GM19372 (cell line): ENCODE data around the gene CD160.
"Not testable (repeated sequence)": the region's sequence is repeated elsewhere in the genome, so short reads cannot be mapped to it uniquely, and the experiment has no call there.

Experiments
- ATAC-seq: cut with Tn5 transposase; IDR thresholded peaks from one replicate; pipeline ENCODE4 v1.9.1; 2021; ENCODE audit warnings: mild to moderate bottlenecking, low read depth, moderate library complexity; ENCODE audit not compliant: unreplicated experiment

Gene CD160, protein sequence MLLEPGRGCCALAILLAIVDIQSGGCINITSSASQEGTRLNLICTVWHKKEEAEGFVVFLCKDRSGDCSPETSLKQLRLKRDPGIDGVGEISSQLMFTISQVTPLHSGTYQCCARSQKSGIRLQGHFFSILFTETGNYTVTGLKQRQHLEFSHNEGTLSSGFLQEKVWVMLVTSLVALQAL

DNA sequence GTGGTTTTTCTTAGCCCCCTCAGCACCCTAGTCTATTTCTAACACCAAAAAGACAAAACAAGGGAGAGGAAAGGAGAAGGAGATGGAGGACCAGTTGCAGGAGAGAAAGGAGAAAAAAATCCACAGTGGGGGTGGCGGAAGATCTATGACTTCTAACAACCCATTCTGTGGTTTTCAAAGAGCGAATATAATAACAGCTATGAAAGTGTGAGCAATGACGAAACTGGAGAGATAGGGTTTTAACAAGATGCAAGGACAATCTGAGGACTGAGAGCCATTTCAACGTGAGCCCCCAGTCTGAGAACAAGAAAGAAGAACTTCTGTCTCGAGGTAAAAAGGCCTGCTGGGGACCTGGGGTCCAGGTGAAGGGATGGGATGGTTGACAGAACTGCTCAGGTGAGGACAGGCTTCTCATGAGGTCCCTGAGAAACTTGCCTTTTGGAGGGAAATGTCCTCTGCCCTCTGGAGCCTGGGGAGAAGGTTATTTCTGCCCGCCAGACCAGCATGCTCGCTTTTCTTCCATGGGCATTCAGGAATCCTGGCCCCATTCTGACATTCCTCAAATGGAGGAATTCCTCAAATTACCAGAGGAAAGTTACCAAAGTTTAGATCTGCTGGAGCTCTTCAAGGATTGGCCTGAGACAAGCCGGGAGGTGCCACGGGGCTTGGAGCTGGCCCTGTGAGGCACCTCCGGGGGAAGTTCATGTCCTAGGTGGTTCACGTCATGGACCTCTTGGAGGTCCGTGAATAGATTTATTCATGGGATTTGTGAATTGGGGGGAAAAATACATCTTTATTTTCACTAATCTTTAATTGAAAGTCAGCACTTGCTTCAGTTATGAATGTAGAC is at the start of gene CD160:
CD160 (plus strand) TSS at position 270 of the 850 bp plus-strand sequence. CDS start 8,829 bp downstream, outside the sequence.
- no peak for ATAC-seq

DNA sequence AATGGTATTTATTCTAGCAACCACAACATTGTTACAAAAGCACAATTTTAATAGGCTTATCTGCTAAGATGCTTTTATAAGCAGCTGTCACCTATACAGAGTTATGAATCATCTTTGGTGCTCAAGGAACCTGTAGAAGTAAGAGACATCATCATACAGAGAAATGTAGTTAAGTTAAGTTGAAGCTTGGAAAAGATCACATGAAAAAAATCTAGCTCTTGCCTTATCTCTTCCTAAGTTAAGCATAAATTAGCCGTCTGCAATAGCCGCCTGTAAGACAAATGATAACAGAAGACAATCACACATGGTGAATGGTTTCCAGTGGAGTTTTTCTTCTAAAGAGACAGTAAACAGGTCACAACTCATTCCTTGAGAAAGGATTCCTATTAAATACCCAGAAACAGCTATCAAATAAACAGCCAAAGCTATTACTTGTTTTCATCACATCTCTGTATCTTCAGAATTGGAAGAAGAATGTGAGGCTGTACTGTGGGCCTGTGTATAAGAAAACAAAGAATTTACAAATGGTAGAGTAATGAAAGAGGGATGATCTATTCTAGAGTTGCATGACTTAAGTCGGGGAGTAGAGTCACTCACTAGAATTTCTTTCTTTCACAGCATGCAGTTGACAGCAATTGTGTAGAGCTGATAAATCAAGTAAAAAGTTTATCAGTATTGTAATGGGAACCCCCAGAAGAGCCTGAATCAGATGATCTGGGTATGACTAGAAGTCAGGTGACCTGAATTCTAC is 48.1 kb upstream of the CD160 start:
- ATAC-seq, result not testable (repeated sequence)

- ATAC-seq, result not testable (repeated sequence)
These were observed 46.1 kb upstream of the CD160 start for GRCh38 chr1:145673217-145673616.

DNA sequence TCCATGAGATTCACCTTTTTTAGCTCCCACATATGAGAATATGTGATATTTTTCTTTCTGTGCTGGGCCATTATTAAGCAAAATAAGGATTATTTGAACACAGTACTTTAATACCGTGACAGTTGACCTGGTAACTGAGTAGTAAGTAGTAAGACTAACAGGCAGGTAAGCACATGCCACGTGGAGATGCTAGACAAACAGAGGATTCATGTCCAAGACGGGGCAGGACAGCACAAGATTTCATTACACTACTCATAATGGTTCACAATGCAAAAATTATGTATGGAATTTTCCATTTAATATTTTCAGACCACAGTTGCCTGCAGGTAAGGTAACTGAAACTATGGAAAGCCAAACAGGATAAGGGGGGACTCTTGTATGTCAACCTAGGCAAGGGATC is 34.4 kb upstream of the CD160 start:
- ATAC-seq, result not testable (repeated sequence)

- not testable (repeated sequence) for ATAC-seq
These were observed 33.2 kb upstream of the CD160 start for GRCh38 chr1:145686078-145686477.

DNA sequence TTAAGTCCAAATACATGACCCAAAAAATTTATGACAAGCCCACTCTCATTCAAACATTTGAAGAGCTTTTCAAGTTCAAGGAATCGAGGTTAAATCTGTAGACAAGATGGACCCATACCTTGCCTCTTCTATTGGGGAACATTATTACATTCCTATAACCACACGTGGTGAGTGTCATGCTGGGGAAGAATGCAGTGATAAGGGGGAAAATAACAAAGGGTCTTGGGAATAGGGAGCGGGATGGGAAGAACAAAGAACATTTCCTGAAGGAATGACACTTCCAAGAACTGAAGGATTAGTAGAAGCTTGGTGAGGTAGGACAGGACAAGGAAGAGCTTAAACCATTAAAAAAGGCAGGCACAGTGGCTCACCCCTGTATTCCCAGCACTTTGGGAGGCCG is 31.0 kb upstream of the CD160 start:
- ATAC-seq, result no peak

DNA sequence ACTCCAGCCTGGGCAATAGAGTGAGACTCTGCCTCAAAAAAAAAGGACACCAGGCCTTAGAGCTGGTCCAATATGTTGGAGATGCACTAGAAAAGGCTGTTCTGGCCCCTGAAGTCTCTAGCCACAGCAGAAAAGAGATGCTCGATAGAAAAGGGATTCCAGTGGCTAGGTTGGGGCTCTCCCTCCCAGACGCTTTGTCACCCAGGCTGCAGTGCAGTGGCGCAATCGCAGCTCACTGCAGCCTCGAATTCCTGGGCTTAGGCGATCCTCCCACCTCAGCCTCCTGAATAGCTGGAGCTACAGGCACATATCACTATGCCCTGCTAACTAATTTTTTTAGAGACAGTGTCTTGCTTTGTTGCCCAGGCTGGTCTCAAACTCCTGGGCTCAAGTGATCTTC is 30.4 kb upstream of the CD160 start:
- ATAC-seq, result no peak

DNA sequence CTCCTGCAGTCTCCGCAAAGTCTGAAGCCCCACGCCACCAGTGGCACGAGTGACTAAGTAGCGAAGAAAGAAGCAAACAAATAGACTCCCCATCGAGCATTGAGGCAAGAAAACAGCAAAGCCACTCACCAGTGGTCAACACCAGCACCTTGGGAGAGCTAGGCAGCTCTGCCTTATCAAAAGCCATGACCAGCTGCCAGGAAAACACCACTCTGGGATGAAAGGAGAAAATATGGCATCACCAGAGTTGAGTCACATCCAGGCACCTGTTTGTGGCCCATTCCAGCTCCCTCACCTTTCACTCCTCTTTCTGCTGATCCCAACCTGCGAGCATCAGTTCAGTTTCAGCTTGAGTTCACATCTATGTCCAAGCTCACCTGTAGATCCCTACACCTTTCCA is 29.4 kb upstream of the CD160 start:
- no peak for ATAC-seq

DNA sequence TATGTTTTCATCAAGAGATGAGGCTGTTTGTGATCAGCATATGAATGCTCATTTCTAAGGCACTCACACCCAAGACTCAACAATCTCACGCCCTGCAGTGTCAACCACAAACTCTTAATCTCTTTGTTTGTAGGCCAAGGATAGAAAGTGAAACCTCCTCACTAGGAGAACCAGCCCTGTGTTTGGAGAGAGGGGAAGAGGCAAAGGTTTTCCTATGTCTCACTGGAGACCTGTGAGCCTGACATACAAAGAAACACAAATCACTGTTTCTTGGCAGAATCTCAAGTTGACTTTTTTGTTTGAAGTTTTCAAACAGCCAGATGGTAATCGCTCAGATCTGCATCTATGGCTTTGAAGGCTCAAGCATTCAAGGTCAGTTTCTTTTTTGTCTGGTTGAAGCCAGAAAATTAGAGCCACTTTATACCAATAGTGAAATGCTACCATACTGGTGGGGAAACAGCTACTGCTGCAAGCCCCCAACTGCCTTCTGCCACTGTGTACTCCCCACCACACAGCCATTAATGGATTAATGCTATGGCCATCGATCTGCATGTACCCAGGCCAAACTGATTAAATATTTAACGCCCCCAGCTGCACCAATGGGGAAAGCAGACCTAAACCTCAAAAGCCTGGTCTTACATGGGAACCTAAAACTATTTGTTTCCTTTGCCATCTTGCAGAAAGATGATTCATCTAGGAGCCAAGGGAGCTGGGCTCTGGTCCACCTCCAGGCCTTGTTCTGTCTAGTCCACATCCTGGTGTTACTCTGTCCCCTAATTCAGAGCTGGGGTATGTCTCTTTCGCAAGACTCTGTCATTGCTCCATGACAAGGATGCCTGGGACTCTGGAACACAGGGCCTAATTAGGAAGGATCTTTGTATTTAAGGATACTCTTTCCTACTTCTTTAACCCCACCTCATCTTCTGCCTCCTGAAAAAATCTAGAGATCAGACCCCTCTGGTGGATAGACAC is 28.4 kb upstream of the CD160 start:
- no peak for ATAC-seq

DNA sequence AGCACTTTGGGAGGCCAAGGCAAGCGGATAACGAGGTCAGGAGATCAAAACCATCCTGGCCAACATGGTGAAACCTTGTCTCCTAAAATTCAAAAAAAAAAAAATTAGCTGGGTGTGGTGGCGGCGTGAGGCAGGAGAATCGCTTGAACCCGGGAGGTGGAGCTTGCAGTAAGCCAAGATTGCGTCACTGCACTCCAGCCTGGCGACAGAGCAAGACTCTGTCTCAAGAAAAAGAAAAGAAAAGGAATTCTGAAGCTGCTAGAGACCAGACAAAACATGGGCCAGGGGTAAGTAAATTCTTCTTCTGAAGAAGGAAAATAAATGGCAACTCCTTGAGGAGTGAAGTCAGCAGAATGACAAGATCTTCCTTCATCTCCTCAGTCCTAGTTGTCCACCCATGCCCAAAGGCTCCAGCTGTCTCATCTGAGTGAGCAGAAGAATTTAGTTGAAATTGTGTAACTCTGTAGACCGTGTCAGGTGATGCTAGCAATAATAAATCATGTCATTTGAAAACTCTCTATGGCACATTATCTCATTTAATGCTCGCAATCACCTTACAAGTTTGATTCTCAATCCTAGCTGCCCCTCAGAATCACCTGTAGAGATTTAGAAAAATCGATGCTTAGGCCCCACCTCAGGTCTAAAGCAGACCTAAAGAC is 26.4 kb upstream of the CD160 start:
- no peak for ATAC-seq

DNA sequence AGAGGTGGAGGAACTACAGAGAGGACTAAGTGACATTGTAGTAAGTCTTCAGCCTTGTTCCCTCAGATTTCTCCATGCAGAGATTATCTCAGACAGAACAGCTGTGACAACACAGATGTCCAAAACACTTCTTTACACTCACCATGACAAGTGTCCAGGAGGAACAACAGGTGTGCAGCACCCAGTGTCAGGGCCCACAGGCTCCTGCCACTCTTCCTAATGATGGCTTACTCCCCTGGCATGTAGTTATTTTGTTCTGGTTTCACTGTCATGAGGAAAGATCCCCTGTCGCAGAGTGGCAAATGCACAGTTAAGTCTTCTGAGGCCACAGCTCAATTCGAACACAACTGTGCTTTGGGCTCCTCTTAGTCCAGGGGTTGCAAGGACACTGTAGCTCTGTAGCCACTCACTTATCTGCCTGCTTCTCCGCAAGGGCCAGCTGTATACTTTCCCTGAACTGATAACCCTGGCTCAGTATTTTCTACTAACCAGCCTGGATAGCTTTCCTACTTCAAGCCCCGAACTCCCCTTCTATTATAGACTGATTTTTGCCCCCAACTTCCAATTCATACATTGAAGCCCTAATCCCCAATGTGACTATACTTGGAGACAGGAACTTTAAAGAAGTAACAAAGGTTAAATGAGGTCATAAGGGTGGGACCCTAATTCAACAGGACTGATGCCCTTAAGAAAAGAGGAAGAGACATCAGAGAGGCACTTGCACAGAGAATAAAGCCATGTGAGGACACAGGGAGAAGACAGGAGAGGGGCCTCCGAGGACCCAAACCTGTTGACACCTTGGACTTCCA is 23.3 kb upstream of the CD160 start:
- ATAC-seq, result no peak

GRCh38 chr1:145696630-145696960 is 22.7 kb upstream of the CD160 start:
- ATAC-seq, result no peak

DNA sequence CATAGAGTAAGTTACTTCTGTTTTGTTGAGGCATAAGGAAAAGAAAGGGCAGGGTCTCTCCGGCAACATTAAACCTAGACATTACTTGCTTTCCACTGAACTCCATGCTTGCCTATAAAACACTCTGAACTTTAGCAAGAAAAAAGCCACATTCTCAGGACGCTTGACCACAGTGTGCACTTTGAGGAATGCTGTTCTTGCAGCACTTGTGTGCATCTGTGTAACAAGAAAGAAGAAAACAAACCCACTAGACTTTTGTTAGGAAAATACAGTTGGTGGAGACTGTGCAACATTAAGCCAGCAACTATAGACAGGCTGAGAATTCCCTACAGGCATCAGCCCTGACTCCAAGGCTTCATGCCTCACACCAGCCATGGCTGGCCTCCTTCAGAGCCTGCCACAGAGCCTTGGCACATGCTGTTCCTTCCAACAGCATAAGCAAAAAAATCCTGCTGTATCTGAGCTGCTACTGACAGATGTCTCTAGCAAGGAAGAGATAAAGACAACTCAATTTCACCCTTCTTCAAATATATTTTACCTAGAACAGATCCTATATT is 17.9 kb upstream of the CD160 start:
- ATAC-seq, result no peak

DNA sequence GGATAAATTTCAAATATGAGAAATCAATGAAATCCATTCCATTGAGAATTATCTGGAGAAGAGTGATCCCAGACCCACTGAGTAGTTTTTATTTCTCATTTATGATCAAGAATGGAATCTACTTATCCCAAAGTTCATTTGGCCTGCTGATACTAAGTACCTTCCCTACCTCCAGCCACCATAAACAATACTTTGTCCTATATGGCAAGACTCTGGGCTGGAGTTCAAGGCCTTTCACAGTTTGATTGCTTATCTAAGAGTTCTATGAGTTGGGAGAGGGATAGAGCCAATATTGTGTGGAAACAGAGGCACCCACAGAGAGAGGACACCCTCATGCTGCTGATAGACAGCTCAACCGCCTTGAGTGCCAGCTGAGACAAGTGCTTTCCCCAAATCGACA is 17.2 kb upstream of the CD160 start:
- no peak for ATAC-seq

DNA sequence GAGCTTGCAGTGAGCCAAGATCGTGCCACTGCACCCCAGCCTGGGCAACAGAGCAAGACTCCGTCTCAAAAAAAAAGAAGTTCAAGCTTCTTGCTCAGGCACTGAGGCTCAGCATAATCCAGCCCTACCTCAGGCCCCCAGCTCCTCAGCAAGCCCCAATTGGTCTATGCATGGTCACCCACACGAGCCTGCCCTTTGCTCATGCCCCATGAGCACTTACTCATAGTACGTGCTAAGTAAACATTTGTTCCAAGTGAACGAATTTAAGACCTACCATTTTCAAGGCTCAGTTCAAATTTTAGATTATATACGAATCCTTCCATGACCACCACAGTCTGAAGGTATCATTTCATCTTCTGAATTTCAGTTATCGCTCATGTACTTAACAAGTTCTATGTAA is 16.5 kb upstream of the CD160 start:
- no peak for ATAC-seq

- no peak for ATAC-seq
These were observed 13.7 kb upstream of the CD160 start for GRCh38 chr1:145705622-145706021.

GRCh38 chr1:145706086-145706664 is 13.1 kb upstream of the CD160 start:
- no peak for ATAC-seq

GRCh38 chr1:145707183-145707867 is 12.0 kb upstream of the CD160 start, which contains the start of gene PDZK1:
TSS of gene PDZK1 (minus strand) at chr1:145707368. CDS start at chr1:145688021, 19,347 bp downstream.
- ATAC-seq, result no peak
